Epidermal melanocyte (primary cell): ENCODE results near the gene MED27.

Experiments
- DNase-seq: peaks from one replicate; pipeline ENCODE4 v3.0.0; 2011; ENCODE audit warnings: low spot score; ENCODE audit not compliant: insufficient read length

The MED27 gene

DNA sequence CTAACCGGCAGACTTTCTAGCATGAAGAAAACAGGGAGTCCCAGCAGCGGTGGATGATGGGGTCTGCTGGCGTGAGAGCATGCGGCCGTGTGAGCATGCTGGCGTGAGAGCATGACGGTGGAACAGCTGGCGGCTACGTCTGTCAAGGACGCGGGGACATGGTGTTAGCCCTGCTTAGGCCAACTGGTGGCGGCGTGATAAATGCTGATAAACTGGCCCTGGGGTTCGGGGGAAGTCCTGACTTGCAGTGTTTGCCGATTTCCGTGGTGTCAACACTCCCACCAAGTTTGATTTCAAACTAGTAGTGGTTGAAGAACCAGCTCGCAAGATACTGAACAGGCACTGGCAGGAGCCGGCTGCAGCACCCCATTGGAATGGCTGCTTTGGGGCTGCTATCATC is 217.4 kb downstream of the MED27 start:
- no peak for DNase-seq

GRCh38 chr9:131860430-131860829 is 219.2 kb downstream of the MED27 start:
- DNase-seq, result no peak

- no peak for DNase-seq
Observed at GRCh38 chr9:131858147-131858546, 221.5 kb downstream of the MED27 start.

GRCh38 chr9:131856105-131856504 is 223.6 kb downstream of the MED27 start:
- no peak for DNase-seq

- DNase-seq, result no peak
Observed at GRCh38 chr9:131854896-131855613, 224.6 kb downstream of the MED27 start.

- DNase-seq, result no peak
Observed at GRCh38 chr9:131854334-131854733, 225.3 kb downstream of the MED27 start.

DNA sequence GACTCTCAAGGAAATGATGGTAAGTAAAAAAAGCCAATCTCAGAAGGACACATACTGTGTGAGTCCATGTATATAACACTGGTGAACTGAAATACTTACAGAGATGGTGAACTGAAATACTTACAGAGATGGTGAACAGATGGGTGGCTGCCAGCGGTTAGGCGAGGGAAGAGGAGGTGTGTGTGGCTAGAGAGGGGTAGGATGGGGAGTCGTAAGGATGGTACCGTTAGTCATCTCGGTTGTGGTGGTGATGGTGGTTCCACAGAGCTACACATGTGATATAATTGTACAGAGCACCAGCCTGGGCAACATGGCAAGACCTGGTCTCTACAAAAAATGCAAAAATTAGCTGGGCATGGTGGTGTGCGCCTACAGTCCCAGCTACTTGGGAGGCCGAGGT is 226.2 kb downstream of the MED27 start:
- no peak for DNase-seq

- no peak for DNase-seq
Observed at GRCh38 chr9:131851414-131851813, 228.3 kb downstream of the MED27 start.

DNA sequence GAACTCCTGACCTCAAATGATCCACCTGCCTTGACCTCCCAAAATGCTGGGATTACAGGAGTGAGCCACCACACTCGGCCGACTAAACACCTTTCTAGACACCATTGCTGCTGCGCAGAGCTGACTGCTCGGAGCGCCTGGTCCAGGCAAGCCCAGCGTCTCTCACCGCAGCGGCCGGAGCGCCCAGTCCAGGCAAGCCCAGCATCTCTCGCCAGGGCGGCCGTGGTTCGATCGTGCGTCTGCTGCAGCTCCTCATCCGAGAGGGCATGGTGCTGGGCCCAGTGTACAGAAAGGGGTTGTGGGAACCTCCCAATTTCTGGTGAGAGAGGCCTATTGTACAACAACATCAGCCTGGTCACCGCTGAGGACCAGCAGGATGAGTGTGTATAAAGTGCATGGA is 230.3 kb downstream of the MED27 start:
- no peak for DNase-seq

DNA sequence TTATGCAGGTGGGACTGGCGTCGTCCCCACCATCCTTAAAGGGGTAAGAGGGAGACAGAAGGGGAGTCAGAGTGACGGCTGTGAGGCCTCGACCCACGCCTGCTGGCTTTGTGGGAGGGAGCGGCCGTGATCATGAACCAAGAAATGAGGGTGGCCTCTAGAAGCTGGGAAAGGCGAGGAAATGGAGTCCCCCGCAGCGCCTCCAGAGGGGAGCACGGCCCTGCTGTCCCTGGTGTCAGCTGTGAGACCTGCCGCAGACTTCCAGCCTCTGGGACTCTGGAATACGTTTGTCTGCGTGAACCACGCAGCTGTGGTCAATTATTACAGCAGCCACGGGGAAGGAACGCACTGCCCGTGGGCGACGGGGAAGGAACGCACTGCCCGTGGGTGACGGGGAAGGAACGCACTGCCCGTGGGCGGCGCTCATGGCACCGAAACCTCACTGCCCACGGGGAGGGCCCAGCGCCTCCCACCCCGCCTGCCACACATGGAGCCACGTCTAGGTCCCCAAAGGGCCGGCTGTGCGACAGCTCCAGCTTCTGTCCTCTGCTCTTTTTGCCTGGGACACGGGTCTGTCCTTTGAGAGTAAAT is 231.0 kb downstream of the MED27 start:
- no peak for DNase-seq

DNA sequence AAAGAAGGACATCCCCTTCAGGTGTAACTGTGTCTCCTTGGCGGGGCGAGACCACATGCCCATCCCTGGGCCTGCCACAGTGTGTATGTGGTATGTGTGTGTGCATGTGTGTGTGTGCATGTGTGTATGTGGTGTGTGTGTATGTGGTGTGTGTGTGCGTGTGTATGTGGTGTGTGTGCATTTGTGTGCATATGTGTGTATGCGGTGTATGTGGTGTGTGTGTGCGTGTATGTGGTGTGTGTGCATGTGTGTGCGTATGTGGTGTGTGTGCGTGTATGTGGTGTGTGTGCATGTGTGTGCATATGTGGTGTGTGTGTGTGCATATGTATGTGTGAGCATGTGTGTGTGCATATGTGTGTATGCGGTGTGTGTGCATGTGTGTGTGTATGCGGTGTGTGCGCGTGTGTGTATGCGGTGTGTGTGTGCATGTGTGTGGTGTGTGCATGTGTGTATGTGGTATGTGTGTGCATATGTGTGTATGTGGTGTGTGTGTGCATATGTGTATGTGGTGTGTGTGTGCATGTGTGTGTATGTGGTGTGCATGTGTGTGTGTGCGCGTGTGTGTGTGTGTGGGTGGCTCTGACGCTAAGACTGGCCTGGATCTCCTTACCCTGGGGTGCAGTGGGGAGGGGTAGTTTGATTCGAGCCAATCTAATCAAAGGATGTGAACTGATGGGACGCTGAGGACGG is 231.9 kb downstream of the MED27 start:
- no peak for DNase-seq

DNA sequence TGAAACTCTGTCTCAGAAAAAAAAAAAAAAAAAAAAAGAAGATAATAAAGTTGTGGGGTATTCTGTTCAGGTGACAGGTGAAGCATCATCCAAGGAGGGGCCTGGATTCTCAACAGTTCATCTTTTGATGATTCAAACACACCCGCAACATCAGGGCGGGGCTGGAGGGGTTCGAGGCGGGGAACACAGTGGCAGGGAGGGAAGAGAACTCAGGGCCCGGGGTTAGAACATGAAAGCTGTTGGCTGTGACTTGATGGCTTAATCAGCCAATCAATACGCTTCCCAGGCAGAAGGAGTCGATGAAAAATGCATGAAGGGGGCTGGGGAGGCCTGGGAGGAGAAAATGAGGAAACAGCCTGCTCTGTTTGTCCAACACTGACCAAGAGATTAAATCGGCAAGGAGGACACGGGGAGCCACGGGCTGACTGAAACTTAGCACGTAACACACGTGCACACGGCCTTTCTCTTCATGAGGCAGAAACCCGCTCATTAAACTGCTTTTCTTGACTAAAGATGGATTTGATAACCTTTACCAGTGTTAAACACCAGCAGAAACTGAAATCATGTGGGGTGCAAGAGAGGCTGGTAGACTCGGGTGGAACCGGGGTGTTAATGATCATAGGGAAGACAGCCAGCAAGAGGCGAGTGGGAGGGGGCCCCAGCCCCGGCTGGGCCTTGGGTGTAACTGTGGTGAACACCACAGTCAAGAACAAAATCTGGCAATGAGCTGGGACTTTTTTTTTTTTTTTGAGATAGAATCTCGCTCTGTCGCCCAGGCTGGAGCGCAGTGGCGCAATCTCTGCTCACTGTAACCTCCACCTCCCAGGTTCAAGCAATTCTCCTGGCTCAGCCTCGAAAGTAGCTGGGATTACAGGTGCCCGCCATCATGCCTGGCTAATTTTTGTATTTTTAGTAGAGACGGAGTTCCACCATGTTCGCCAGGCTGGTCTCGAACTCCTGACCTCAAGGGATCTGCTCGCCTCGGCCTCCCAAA is 234.1 kb downstream of the MED27 start:
- DNase-seq, result no peak

DNA sequence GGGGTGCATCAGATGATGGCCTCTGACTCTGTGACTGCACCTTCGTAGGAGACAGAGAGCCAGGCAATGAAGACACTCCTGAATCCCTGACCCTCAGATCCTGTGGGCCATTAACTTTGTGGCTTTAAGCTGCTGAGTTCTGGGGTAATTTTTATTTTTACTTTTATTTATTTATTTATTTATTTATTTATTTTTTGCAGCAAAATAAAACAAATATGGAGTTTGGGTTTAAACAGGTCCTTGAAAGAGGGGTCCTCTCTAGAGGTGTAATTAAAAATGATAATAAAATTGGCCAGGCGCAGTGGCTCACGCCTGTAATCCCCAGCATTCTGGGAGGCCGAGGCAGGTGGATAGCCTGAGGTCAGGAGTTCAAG is 234.9 kb downstream of the MED27 start:
- DNase-seq, result no peak

DNA sequence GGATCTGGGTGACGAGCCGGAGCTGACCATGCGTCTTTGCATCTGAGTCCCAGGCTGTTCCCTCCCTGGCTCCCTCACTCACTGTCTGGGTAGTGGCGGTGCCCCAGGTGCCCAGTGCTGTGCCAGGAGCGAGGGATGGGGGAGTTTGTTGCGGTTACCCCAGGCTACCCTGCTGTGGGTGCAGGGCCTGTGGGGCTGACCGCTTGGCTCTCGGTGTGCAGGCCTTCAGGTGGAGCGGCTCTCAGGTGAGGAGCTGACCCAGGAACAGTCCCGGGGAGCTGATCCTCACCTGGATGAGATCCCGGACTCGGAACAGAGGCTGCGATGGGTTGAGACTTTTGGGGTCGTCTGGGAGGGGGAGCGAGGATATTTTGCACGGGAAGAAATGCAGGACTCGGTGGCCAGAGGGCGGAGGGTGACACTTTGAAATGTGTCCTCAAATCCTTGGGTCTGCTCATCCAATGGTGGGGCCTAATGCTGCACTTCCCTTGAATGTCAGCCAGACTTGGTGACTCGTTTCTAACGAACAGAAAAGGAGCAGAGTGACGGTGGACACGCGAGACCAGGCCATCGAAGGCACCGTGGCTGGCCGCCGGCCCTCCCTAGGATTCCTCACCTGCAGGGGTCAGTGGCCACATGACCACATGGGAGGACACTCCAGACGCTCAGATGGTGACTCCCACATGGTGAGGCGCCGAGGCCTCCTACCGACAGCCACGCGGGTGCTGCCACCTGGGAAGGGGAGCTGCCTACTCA is 235.5 kb downstream of the MED27 start:
- no peak for DNase-seq

DNA sequence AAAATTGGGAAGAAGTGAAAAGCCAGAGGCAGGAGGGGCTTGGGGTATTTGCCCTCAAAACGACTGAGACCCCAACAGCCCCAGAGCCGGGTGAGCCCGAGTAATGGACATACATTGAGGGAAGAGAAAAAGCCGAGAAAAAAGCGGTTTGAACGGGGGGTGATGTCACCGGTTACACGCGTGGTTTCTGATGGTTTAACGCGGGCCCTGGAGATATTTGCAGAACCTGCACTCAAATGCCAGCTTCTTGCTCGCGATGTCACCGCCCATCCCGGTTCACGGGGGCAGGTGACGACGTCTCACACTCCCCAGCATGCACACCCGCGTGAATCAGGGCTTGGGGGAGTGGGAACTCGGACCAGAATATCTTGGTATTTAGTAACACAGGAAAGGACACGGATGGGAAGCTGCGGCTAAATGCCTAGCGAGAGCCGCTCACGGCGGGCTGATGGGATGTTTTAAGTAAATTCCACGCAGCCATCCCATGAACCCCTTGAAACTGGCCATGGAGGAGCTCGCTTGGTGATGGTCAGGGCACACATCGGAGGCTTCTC is 237.8 kb downstream of the MED27 start:
- no peak for DNase-seq

- DNase-seq, result no peak
Observed at GRCh38 chr9:131840751-131841702, 238.6 kb downstream of the MED27 start.

DNA sequence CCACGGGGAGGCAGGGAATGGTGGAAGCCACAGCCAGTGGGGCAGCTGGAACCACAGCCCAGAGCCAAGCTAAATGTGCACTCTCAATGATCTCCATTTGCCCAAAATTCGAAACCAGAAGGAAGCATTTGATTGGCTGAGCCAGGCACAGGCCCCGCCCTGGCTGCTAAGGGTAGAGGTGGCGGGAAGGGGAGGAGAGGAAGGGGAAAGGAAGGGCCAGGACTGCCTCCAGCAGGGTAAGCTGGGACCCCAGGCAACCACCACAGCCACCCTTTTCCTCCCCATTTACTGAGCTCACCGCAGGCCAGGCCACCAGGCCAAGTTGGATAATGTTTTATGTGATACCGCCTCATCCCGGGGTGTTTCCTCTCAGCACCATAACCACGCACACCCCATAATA is 239.4 kb downstream of the MED27 start:
- no peak for DNase-seq

DNA sequence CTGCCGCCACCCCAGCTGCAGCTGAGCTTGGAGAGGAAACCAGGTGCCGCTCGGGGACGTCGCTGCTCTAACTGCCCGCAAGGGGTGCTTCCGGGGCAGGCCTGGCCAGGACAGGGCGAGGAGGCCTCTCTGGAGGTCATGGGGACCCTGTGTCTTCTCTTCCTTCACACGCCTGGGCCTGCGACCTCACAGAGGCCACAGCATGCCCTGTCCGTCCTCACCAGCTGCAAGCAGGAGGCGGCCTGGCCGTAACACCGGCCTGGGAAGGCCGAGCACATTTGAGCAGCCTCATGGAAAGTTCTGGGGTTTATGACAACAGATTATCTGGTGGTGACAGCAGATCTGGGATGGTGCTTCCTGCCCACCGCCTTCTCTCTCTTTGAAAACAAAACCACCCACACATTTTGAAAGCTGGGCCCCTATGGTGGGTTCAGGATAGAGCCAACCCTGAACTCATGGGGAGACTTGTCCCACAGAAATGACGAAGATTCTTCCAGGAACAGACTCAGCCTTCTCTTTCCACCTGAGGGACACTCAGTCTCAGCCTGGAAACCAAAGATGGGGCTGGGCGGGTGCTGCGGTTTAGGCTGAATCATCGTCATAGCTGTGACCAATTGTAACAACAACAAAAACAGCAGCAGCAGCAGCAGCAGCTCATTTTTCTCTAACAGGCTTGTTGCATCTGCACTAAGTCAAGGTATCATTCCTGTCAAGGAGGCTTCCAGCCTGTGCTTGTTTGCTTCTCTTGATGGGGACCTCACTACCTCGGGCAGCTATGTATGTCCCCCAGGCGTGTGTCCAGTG is 240.2 kb downstream of the MED27 start:
- peak; percentile 57 for DNase-seq
